Thoracic aorta (tissue), 2 donors: ENCODE results near the gene MAN1C1. TPM values are rescaled to one million over a fixed set of nuclear protein-coding genes. Genes with fewer than 3 reads are reported as not detected.

Experiments
- ATAC-seq: fragments of 150-250 bp; one replicate; pipeline ENCODE4 v1.8.0; 2017; ENCODE audit warnings: low read depth; ENCODE audit not compliant: insufficient number of reproducible peaks, low FRiP score
- DNase-seq: peaks from one replicate; pipeline ENCODE4 v3.0.0-alpha.2; 2020; ENCODE audit warnings: low spot score
- H3K27ac ChIP-seq, 2 donors: fragments of 200-600 bp; sonication (generic); 1 replicate in 1 of 2; 2 replicates in 1 of 2; pipeline ENCODE4 v1.5.1; 2016; ENCODE audit warnings: mild to moderate bottlenecking in 2 of 2, moderate library complexity in 2 of 2
- H3K27me3 ChIP-seq: fragments of 200-600 bp; sonication (generic); replicated peaks from 2 replicates; pipeline ENCODE4 v1.6.0; 2016; ENCODE audit warnings: mild to moderate bottlenecking; ENCODE audit not compliant: insufficient read depth
- H3K36me3 ChIP-seq: fragments of 200-600 bp; sonication (generic); one replicate; pipeline ENCODE4 v1.5.1; 2016
- H3K4me1 ChIP-seq, 2 donors: fragments of 200-600 bp; sonication (generic); 1 replicate in 1 of 2; 2 replicates in 1 of 2; pipeline versions ENCODE4 v1.5.1 to v1.6.0; 2016; ENCODE audit warnings: low read depth in 2 of 2, mild to moderate bottlenecking in 1 of 2; ENCODE audit not compliant: control insufficient read depth in 1 of 2
- H3K4me3 ChIP-seq: fragments of 200-600 bp; sonication (generic); 2 replicates; pipeline ENCODE4 v1.5.1; 2016; ENCODE audit warnings: mild to moderate bottlenecking
- H3K9me3 ChIP-seq: fragments of 200-600 bp; sonication (generic); 2 replicates; pipeline ENCODE4 v1.5.1; 2016
- total RNA-seq, 2 donors: library from RNA; depleted of rRNA; stranded (reverse); fragments of >200 nt; gene quantifications; one replicate each; pipeline versions ENCODE4 v1.1.0 to v1.2.3, GENCODE V29; 2016
- TF ChIP-seq, protein P1 (sequence below): fragments of 200-600 bp; sonication (generic); IDR thresholded peaks from one replicate; pipeline ENCODE4 v1.5.1; 2019; ENCODE audit warnings: antibody characterized with exemption

MAN1C1 gene
- total RNA-seq, 2 donors from 2014 or later, result 21.0 to 26.0 TPM

DNA sequence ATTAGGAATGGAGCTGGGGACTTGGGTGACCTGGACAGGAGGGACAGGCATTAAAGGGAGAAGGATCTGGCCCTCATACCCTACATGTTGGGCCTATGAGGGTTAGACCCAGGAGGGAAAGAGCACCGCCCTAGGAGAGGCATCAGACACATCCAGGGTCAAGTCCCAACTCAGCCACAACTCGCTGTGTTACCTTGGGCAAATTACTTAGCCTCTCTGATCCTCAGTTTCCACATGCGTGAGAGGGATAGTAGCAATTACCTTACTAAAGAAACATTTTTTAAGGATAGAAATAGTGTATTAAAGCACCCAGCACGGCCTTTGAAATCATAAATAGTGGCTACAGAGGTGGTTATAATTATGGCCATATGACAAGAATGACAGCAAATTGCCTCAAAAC lies 163.3 kb downstream of the MAN1C1 start:
- no peaks in the 10 kb centered on the region for H3K27me3 ChIP-seq
- no peak for ATAC-seq
- DNase-seq, result no peak
- TF ChIP-seq, protein P1, sequence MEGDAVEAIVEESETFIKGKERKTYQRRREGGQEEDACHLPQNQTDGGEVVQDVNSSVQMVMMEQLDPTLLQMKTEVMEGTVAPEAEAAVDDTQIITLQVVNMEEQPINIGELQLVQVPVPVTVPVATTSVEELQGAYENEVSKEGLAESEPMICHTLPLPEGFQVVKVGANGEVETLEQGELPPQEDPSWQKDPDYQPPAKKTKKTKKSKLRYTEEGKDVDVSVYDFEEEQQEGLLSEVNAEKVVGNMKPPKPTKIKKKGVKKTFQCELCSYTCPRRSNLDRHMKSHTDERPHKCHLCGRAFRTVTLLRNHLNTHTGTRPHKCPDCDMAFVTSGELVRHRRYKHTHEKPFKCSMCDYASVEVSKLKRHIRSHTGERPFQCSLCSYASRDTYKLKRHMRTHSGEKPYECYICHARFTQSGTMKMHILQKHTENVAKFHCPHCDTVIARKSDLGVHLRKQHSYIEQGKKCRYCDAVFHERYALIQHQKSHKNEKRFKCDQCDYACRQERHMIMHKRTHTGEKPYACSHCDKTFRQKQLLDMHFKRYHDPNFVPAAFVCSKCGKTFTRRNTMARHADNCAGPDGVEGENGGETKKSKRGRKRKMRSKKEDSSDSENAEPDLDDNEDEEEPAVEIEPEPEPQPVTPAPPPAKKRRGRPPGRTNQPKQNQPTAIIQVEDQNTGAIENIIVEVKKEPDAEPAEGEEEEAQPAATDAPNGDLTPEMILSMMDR, result no peak
- no peaks in the 10 kb centered on the region for H3K9me3 ChIP-seq
- no peak overlapping the region for H3K4me3 ChIP-seq
- no peaks in the 10 kb centered on the region for H3K4me1 ChIP-seq
- H3K36me3 ChIP-seq, result peaks cover 15% of the 10 kb centered on the region
- no peak overlapping the region for H3K27ac ChIP-seq

DNA sequence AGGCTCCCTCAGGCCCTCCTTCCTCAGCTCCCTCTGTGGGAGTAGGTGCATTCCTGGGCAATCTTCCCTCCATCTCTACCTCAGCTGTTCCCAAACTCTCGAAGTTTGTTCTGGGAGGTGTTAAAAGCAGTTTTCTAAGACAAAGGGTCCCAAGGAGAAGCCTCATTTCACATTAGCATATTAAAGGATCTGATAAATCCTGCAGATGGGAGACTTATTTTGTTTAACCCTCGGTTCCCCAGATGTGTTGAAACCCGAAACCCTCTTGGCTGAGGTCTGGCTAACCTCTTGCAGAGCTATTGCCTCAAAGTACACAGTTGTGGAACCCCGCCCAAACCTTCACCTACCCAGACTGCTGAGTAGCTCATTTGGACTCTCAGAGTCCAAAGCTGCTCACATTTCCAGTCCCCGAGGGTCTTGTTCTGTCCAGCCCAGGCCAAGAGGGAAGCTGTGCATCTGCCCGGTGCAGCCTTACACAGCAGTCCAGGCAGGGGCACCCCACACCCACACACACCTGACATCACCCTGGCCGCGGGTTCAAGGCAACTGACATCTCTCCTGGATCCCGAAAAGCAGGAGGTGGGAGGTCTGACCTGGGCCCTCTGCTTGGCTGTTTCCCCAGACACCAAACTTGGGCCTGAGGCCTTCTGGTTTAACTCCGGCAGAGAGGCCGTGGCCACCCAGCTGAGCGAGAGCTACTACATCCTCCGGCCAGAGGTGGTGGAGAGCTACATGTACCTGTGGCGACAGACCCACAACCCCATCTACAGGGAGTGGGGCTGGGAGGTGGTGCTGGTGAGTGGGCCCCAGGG lies 163.9 kb downstream of the MAN1C1 start:
- no peak for ATAC-seq
- TF ChIP-seq, protein P1, result no peak
- no peak for DNase-seq
- peaks cover 0 to 2% of the 10 kb centered on the region in 2 donors for H3K4me1 ChIP-seq
- H3K9me3 ChIP-seq, result no peaks in the 10 kb centered on the region
- H3K27me3 ChIP-seq, result no peaks in the 10 kb centered on the region
- no peak overlapping the region for H3K27ac ChIP-seq
- peaks cover 13% of the 10 kb centered on the region for H3K36me3 ChIP-seq
- no peak overlapping the region for H3K4me3 ChIP-seq

DNA sequence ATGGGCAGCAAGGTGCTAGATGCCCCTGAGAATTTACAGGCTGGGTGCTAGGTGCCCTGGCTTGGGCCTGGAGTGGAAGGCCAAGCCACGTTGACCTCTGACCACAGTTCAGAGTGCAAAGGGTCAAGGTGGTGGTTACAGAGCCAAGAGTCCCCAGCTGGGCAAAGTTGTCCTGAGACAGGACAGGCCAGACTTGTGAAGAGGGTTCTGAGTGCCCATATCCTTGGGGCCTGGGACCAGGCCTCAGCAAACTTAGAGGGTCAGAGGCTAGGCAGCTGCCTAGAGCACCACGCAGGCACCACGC lies 164.5 kb downstream of the MAN1C1 start:
- Histone ChIP-seq H3K36me3 (peaks cover 9% of the 10 kb centered on the region), H3K27ac (no peak overlapping the region), H3K27me3 (no peaks in the 10 kb centered on the region), H3K4me3 (no peak overlapping the region), H3K9me3 (no peaks in the 10 kb centered on the region), H3K4me1 (peaks cover 2 to 8% of the 10 kb centered on the region in 2 donors)
- ATAC-seq (no peak), DNase-seq (no peak)
- TF ChIP-seq, protein P1, result no peak

DNA sequence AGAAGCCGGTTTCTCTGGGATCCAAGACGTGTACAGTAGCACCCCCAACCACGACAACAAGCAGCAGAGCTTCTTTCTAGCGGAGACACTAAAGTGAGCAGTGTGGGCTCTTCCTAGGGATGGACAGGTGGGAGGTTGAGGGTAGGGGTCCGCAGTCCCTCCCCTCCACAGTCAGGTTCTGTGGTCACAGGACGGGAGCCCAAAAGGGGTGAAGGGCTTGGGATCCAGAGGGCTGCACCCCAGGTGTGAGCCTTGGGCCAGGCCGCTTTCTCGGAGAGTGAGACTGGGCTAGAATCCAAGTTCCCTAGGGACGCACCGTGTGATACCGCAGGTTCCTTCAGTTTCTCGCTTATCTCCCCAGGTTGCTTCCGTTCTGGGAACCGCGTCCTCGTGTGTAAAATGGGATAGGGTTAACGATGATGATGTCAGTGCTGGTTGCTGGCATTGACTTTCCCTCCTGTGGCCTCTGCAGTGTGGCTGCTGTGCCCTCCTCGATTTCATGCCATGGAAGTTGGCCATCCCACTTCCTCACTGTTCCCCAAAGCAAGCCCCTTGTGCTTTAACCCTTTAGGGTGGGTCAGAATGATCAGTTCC lies 166.1 kb downstream of the MAN1C1 start:
- TF ChIP-seq, protein P1, result no peak
- no peak overlapping the region for H3K4me3 ChIP-seq
- ATAC-seq, result no peak
- no peaks in the 10 kb centered on the region for H3K9me3 ChIP-seq
- H3K27me3 ChIP-seq, result no peaks in the 10 kb centered on the region
- H3K4me1 ChIP-seq, result peaks cover 14 to 24% of the 10 kb centered on the region in 2 donors
- peaks cover 7% of the 10 kb centered on the region for H3K36me3 ChIP-seq
- H3K27ac ChIP-seq, result no peak overlapping the region
- no peak for DNase-seq

DNA sequence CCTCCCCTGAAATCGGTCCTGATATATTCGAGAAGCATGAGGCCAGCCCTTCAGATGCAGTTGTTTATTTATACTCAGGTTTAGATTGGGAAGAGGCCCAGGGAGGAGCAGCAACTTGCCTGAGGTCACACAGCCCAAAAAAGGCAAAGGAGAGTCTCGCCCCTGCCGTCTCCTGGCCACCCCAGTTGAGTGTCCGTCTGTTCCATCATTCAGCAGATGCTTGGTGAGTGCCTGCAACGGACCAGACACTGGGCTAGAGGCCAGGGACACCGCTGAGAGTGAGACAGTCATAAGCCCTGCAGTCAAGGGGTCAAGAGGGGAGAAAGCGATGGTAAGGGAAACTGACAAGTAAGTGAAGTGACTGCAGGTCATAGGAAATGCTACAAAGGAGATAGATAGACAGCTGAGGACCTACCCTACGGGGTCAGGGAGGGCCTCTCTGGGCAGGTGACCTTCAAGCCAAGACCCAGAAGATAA lies 168.0 kb downstream of the MAN1C1 start:
- TF ChIP-seq, protein P1, result no peak
- peaks cover 14 to 29% of the 10 kb centered on the region in 2 donors for H3K4me1 ChIP-seq
- no peak overlapping the region for H3K4me3 ChIP-seq
- H3K9me3 ChIP-seq, result no peaks in the 10 kb centered on the region
- ATAC-seq (no peak), DNase-seq (no peak)
- H3K27me3 ChIP-seq, result no peaks in the 10 kb centered on the region
- H3K27ac ChIP-seq, result no peak overlapping the region
- peaks cover 6% of the 10 kb centered on the region for H3K36me3 ChIP-seq
